Measurements from ENCODE around the gene HDLBP.

HDLBP gene

GRCh38 chr2:241191081-241191480 is 124.4 kb downstream of the HDLBP start:
- Mint-ChIP-seq H3K27me3 (no peaks in the 10 kb centered on the region), H3K9me3 (ENCODE audit: low read depth) (no peaks in the 10 kb centered on the region)

GRCh38 chr2:241190291-241190981 is 125.0 kb downstream of the HDLBP start:
- Mint-ChIP-seq H3K4me3 (no peak overlapping the region), H3K4me1 (ENCODE audit: low read depth) (no peaks in the 10 kb centered on the region), H3K27me3 (no peaks in the 10 kb centered on the region), H3K27ac (no peak overlapping the region), H3K36me3 (no peaks in the 10 kb centered on the region), H3K9me3 (ENCODE audit: low read depth) (no peaks in the 10 kb centered on the region)

More at GRCh38 chr2:241191081-241191480, 124.4 kb downstream of the HDLBP start:
- no peak overlapping the region for H3K4me3 Mint-ChIP-seq
- no peaks in the 10 kb centered on the region for H3K36me3 Mint-ChIP-seq
- no peak overlapping the region for H3K27ac Mint-ChIP-seq
- H3K4me1 Mint-ChIP-seq (ENCODE audit: low read depth), result no peaks in the 10 kb centered on the region

GRCh38 chr2:241189856-241190201 is 125.6 kb downstream of the HDLBP start:
- no peaks in the 10 kb centered on the region for H3K36me3 Mint-ChIP-seq
- H3K27me3 Mint-ChIP-seq, result no peaks in the 10 kb centered on the region
- no peak overlapping the region for H3K4me3 Mint-ChIP-seq
- no peaks in the 10 kb centered on the region for H3K9me3 Mint-ChIP-seq (ENCODE audit: low read depth)
- no peak overlapping the region for H3K27ac Mint-ChIP-seq
- H3K4me1 Mint-ChIP-seq (ENCODE audit: low read depth), result no peaks in the 10 kb centered on the region

GRCh38 chr2:241189093-241189855 is 126.2 kb downstream of the HDLBP start:
- H3K4me3 Mint-ChIP-seq, result no peak overlapping the region
- H3K27me3 Mint-ChIP-seq, result no peaks in the 10 kb centered on the region
- no peaks in the 10 kb centered on the region for H3K4me1 Mint-ChIP-seq (ENCODE audit: low read depth)

GRCh38 chr2:241188361-241189092 is 126.9 kb downstream of the HDLBP start, which contains the start of gene ANO7:
Gene ANO7 (plus strand): TSS chr2:241188677. CDS start chr2:241190064, 1,387 bp downstream.
- H3K27me3 Mint-ChIP-seq, result no peaks in the 10 kb centered on the region
- H3K9me3 Mint-ChIP-seq (ENCODE audit: low read depth), result no peaks in the 10 kb centered on the region
- H3K27ac Mint-ChIP-seq, result no peak within 1 kb of the TSS
- H3K36me3 Mint-ChIP-seq, result no peaks in the 10 kb centered on the region
- H3K4me3 Mint-ChIP-seq, result no peak within 1 kb of the TSS
- H3K4me1 Mint-ChIP-seq (ENCODE audit: low read depth), result no peaks in the 10 kb centered on the region

More at GRCh38 chr2:241189093-241189855, 126.2 kb downstream of the HDLBP start:
- Mint-ChIP-seq H3K9me3 (ENCODE audit: low read depth) (no peaks in the 10 kb centered on the region), H3K27ac (no peak overlapping the region), H3K36me3 (no peaks in the 10 kb centered on the region)

DNA sequence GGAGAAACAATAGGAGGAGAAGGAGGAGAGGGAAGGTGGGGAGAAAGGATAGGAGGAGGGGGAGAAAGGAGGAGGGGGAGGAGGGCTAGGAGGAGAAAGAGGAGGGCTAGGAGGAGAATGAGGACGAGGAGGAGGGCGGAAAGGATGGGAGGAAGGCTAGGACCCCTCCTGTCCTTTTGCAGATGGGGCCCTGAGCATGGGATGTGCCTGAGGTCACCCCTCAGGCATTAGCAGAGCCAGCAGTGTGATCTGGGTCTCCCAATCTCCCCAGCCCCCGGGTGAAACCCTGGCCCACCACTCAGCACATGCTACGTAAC is 127.6 kb downstream of the HDLBP start:
- no peak overlapping the region for H3K27ac Mint-ChIP-seq
- H3K9me3 Mint-ChIP-seq (ENCODE audit: low read depth), result no peaks in the 10 kb centered on the region
- H3K4me1 Mint-ChIP-seq (ENCODE audit: low read depth), result no peaks in the 10 kb centered on the region
- no peaks in the 10 kb centered on the region for H3K36me3 Mint-ChIP-seq
- no peaks in the 10 kb centered on the region for H3K27me3 Mint-ChIP-seq
- H3K4me3 Mint-ChIP-seq, result no peak overlapping the region

GRCh38 chr2:241187101-241187917 is 128.2 kb downstream of the HDLBP start:
- H3K27ac Mint-ChIP-seq, result no peak overlapping the region
- no peaks in the 10 kb centered on the region for H3K36me3 Mint-ChIP-seq
- H3K9me3 Mint-ChIP-seq (ENCODE audit: low read depth), result no peaks in the 10 kb centered on the region
- H3K4me1 Mint-ChIP-seq (ENCODE audit: low read depth), result no peaks in the 10 kb centered on the region
- no peaks in the 10 kb centered on the region for H3K27me3 Mint-ChIP-seq
- no peak overlapping the region for H3K4me3 Mint-ChIP-seq

- H3K4me1 Mint-ChIP-seq (ENCODE audit: low read depth), result no peaks in the 10 kb centered on the region
- H3K27ac Mint-ChIP-seq, result no peak overlapping the region
- no peaks in the 10 kb centered on the region for H3K9me3 Mint-ChIP-seq (ENCODE audit: low read depth)
- no peaks in the 10 kb centered on the region for H3K27me3 Mint-ChIP-seq
- H3K4me3 Mint-ChIP-seq, result no peak overlapping the region
- H3K36me3 Mint-ChIP-seq, result no peaks in the 10 kb centered on the region
Measured at GRCh38 chr2:241185961-241186360, 129.5 kb downstream of the HDLBP start.

DNA sequence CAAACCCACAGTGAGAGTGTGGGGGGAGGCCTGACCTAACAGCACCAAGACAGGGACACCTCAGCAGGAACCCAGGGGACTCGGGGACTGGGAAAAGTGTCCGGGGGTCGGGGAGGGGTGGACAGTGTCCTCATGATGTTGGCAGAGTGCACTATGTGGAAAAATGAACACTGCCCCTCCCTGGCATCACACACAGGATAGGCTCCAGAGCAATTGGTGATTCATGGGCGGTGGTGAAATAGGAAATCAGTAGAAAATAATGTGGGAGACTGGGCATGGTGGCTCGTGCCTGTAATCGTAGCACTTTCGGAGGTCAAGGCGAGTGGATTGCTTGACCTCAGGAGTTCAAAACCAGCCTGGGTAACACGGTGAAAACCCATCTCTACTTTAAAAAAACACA is 130.6 kb downstream of the HDLBP start:
- Mint-ChIP-seq H3K27ac (no peak overlapping the region), H3K4me1 (ENCODE audit: low read depth) (no peaks in the 10 kb centered on the region), H3K9me3 (ENCODE audit: low read depth) (no peaks in the 10 kb centered on the region), H3K4me3 (no peak overlapping the region), H3K27me3 (no peaks in the 10 kb centered on the region), H3K36me3 (no peaks in the 10 kb centered on the region)

DNA sequence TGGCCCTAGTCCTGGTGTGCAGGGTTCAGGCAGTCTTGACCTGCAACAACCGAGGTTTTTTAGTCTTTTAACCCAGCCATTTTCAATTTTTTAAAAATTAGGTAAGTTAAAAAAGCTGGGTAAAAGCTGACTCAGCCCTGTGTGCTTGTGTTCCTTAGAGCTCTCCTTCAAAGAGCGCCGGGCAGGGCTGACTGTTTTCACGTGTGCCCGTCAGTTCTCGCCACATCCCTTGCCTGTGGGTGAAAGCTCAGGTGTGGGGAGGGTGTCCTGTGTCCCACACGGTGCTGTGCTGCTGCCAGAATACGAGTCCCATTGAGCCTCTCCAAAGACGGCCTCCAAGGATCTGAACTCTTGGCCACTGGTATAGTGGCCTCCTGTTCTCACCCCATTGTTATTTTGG is 132.3 kb downstream of the HDLBP start:
- Mint-ChIP-seq H3K27me3 (no peaks in the 10 kb centered on the region), H3K4me1 (ENCODE audit: low read depth) (no peaks in the 10 kb centered on the region), H3K36me3 (peaks cover 4% of the 10 kb centered on the region), H3K9me3 (ENCODE audit: low read depth) (no peaks in the 10 kb centered on the region), H3K4me3 (no peak overlapping the region), H3K27ac (no peak overlapping the region)

- no peak overlapping the region for H3K27ac Mint-ChIP-seq
- H3K9me3 Mint-ChIP-seq (ENCODE audit: low read depth), result no peaks in the 10 kb centered on the region
- H3K36me3 Mint-ChIP-seq, result peaks cover 4% of the 10 kb centered on the region
- no peaks in the 10 kb centered on the region for H3K27me3 Mint-ChIP-seq
- no peak overlapping the region for H3K4me3 Mint-ChIP-seq
- no peaks in the 10 kb centered on the region for H3K4me1 Mint-ChIP-seq (ENCODE audit: low read depth)
Measured at GRCh38 chr2:241182531-241183133, 132.8 kb downstream of the HDLBP start.

DNA sequence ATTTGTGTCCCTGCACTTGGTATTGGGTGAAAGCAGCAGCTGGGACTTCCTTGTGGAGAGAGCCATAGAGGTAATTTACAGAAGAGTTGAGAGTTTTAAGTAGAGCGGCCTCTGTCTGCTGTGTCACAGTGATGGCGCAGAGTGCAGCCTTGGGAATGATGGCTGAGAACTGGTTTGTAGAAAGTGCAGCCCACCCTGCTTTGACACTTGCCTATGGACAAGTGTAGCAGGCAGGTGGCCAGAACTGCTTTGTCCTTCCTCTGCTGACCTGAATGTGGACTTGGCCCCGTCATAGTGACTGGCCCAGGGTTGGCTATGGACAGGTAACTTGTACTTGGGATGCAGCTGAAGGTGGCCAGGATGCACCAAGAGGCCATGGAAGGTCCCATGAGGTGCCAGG is 133.3 kb downstream of the HDLBP start:
- H3K27me3 Mint-ChIP-seq, result no peaks in the 10 kb centered on the region
- no peaks in the 10 kb centered on the region for H3K9me3 Mint-ChIP-seq (ENCODE audit: low read depth)
- no peaks in the 10 kb centered on the region for H3K4me1 Mint-ChIP-seq (ENCODE audit: low read depth)
- H3K4me3 Mint-ChIP-seq, result no peak overlapping the region
- peaks cover 4% of the 10 kb centered on the region for H3K36me3 Mint-ChIP-seq
- H3K27ac Mint-ChIP-seq, result no peak overlapping the region

DNA sequence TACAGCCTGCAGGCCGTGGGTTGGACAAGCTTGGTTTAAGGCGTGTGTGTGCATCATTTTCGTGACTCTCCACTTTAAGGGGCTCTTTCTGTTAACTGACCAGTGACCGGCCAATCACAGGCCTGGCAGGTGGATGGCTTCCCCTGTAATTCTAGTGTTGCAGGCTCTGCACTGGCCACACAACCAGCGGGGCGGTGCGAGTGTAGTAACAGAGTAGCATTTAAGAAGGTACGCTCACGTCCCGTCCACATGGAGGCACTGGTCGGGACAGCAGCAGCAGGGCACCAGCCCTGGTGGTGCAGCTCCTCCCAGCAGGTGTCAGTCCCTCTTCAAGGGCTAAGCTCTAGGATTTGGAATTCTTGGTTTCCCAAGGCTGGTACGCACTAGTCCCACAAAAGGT is 135.0 kb downstream of the HDLBP start:
- Mint-ChIP-seq H3K36me3 (peaks cover 4% of the 10 kb centered on the region), H3K9me3 (ENCODE audit: low read depth) (no peaks in the 10 kb centered on the region), H3K4me3 (no peak overlapping the region), H3K27ac (no peak overlapping the region), H3K4me1 (ENCODE audit: low read depth) (no peaks in the 10 kb centered on the region), H3K27me3 (no peaks in the 10 kb centered on the region)

GRCh38 chr2:241179899-241180298 is 135.6 kb downstream of the HDLBP start:
- Mint-ChIP-seq H3K27ac (no peak overlapping the region), H3K4me3 (no peak overlapping the region), H3K27me3 (no peaks in the 10 kb centered on the region), H3K4me1 (ENCODE audit: low read depth) (no peaks in the 10 kb centered on the region), H3K9me3 (ENCODE audit: low read depth) (no peaks in the 10 kb centered on the region), H3K36me3 (peaks cover 4% of the 10 kb centered on the region)
